GDM1 (cell line): ENCODE results near the gene PIK3R4.

Source experiments
- DNase-seq: peaks from one replicate; lab custom pipeline; 2025; lab: John Stamatoyannopoulos, UW

PIK3R4 gene

DNA sequence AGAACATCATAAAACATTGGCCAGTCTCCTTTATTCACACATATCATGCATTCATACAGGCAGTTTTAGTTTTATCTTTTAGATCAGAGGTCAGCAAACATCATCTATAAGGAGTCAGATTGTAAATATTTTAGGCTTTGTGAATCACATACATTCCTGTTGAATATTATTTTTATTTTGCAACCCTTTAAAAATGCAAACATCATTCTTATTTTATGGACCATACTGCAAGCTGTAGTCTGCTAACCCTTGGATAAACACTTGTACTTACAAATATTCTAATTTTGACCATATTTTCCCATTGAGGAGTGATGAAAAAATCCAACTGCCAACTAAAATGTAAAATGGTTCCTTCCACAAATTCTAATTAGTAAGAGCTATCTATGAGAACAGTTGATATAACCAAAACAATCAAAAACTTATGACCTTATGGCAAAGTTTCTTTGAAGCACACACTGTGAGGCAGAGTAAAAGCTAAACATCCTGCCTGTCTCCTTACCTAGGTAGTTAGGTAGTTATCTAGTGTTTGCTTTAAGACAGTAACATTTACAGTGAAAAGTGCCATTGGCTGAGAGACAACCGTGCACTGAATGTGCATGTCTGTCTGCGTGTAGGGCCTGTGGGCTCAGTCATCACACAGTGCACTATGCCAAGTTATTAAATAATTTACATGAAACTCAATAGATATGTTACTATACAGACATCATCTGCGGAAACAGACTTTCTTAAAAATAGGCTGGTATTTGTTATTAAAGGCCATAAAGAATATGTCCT, 57.7 kb downstream of the PIK3R4 start:
- no peak for DNase-seq

GRCh38 chr3:130688015-130688688, 58.5 kb downstream of the PIK3R4 start:
- DNase-seq = no peak

- no peak for DNase-seq
Observed at GRCh38 chr3:130687327-130687726, 59.3 kb downstream of the PIK3R4 start.

DNA sequence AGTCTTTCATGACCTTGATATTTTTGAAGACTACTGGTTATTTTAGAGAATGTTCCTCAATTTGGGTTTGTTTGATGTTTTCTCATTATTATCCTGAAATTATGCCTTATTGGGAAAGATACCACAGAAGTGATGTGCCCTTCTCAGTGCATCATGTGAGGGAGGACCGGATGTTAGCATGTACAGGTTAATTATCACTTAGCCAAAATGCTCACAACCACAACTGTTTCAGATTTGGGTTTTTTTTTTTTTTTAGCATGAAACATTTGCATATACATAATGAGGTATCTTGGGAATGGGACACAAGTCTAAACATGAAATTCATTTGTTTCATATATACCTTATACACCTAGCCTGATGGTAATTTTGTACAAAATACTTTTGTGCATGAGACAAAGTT, 59.8 kb downstream of the PIK3R4 start:
- no peak for DNase-seq

DNA sequence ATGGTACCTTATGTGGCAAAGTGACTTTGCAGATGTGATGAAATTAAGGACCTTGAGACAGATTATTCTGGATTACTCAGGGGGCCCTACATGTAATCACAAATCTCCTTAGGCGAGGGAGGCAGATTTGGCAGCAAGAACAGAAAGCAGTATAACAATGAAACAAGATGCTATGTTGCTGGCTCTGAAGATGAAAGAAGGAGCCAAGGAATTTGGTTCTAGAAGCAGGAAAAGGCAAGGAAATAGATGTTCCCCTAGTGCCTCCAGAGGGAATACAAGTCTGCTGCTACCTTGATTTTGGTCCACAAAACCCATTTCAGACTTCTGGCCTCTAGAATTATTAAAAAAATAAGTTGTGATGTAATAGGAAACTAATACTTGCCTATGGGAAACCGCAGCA, 64.5 kb downstream of the PIK3R4 start:
- no peak for DNase-seq

DNA sequence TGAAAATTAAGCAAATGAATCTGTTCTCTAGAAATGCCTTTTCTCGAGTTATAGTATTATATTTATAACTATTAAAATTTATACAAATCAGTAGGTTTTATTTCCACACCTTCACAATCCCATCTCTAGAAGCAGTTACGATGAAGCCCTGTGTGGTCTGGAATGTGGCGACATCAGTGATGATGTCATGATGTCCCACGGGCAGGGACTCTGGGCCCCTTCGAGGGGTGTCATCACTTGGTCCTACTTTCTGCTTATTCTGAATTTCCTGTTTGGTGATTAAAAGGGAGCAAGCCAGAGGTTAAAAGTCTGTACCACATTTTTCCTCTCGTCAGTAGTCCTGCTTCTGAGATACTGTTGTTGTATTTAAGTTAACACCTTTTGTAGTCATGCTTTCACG, 67.4 kb downstream of the PIK3R4 start:
- no peak for DNase-seq

DNA sequence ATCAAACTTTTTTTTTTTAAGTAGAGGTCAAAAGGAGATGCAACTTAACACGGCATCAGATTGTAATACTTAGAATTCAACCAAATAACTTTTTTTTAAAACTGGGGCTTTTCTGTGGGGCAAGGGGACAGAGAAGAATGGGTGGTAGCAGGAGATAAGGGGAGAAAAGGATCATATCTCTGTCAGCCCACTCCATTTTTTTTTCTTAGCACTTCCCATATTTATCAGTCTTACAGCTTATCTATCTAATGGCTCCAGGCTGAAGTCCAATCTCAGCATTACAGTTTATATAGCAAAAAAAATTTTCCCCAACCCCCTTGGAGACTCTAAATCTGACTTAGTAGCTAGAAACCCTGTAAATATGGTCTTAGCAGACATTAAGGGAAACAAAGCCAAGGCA, 69.3 kb downstream of the PIK3R4 start:
- no peak for DNase-seq

DNA sequence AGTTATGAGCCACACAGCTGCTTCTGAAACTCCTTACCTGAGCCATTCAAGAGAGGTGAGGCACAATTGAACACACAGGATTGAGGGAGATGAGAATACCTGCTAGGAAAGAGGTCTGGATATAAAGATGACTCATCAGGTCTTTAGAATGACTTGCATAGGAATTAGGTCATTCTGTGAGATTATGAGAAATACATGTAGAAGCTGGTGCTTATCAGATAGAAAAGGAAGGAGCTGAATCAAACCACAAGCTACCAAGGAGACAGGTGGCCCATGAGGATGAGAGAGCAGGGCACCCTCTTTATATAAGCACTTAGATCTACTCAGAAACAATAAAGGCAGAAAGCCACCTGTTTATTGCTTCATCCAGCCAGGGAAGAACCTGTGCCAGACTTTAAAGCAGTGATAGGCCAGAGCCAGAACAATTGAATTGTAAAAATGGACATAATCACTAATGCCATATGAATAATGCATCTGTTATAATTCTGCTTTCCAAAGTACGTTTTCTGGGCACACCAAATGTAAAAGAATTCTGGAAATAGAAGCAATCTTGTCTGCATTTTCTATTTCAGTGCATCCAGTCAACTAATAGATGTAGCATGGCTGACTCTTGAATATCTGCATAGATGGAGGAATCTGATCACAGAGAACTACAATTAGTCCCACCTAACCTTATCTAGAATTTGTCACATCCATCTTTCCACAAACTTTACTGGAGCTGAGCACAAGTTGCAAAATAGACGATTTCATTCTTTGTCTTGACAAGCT, 74.9 kb downstream of the PIK3R4 start:
- DNase-seq = no peak

DNA sequence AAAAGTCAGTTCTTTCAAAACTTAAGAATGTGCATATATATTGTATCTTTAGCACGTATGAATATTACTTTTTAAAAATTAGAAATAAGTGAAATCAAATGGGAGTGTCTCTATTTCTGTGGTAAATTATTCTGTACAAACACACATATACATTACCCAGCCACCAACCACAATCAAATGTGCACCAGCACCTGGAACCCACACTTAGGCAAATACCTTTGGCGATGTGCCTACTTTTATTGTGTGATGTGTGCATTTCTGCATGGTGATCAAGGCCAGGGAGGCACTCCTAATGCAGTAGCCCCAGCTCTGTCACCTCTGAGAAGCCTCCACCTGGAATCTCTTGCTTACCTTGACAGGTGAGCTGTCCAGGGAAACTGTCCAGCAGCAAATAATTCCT, 76.9 kb downstream of the PIK3R4 start:
- DNase-seq = no peak

- DNase-seq = no peak
Observed at GRCh38 chr3:130663092-130663491, 83.5 kb downstream of the PIK3R4 start.

GRCh38 chr3:130662501-130662996, 84.1 kb downstream of the PIK3R4 start:
- DNase-seq = no peak

- DNase-seq = no peak
Observed at GRCh38 chr3:130661140-130661891, 85.3 kb downstream of the PIK3R4 start.

DNA sequence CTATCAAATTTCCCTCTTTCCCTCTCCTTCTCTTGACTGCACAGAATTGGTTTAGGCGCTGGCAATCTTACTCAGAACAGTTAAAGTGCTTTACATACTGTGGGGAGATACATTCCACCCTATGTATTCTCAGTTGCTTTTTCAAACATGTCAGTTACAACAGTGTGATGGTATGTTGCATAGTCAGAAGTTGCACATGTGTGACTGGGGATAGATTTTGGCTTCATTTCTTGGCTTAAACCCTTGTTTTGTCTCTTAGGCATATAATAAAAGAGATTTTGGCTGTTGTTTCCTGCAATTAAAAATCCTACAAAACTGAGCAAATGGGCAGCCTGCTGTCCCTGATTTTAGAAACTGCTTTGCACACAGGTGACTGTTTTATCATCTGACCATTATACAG, 86.7 kb downstream of the PIK3R4 start:
- no peak for DNase-seq

- no peak for DNase-seq
Observed at GRCh38 chr3:130658678-130659077, 88.0 kb downstream of the PIK3R4 start.

DNA sequence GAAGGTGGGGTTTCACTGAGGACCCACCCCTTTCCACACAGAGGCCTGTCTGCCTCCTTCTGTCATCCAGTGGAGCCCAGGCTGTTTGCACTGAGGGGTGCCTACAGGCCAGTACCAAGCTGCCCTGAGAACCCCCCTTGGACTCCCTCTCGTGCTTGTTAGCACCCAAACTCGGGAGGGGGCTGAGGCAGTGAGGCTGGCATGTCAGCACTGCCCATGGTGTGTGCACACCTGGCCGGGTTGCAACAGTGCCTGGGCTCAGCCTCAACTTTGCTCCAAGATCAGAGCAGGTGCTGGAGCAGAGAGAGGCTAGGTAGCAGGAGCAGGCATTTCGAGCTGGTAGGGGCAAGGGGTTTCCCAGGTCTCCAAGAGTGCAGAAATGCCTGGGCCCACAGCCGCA, 90.0 kb downstream of the PIK3R4 start:
- DNase-seq = no peak

- DNase-seq = no peak
Observed at GRCh38 chr3:130654921-130655320, 91.7 kb downstream of the PIK3R4 start.

GRCh38 chr3:130654091-130654490, 92.5 kb downstream of the PIK3R4 start:
- DNase-seq = no peak

DNA sequence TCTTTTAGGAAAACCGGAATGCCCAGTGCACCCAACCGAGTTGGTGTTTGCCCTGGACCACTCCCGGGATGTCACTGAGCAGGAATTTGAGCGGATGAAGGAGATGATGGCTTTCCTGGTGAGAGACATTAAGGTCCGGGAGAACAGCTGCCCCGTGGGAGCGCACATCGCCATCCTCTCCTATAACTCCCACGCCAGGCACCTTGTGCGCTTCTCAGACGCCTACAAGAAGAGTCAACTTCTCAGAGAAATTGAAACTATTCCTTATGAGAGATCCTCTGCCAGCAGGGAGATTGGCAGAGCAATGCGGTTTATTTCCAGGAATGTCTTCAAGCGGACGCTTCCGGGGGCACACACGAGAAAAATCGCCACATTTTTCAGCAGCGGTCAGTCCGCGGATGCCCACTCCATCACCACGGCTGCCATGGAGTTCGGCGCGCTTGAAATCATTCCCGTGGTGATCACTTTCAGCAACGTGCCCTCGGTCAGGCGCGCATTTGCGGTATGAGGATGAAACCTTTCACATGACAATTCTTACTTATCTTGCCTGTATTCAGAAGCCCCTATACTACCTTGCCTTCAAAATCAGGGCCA, 97.5 kb downstream of the PIK3R4 start:
- no peak for DNase-seq

DNA sequence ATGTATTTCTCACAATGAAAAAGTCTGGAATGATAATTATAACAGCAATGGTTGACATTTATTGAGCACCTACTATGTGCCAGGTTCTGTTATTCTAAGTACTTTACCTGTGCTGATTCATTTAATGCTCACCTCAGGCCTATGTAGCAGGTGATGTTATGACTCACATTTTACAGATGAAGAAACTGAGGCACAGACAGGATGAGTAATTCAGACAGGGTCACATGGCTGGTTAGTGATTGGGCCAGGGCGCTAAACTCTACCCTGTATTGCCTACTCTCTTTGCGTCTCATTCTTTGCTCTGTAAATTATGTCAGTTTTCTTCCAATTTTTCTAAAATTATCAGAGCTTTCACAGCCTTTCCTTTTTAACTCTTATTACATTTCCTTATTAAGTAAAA, 98.3 kb downstream of the PIK3R4 start:
- DNase-seq = no peak

- DNase-seq = no peak
Observed at GRCh38 chr3:130645261-130645660, 101.4 kb downstream of the PIK3R4 start.

DNA sequence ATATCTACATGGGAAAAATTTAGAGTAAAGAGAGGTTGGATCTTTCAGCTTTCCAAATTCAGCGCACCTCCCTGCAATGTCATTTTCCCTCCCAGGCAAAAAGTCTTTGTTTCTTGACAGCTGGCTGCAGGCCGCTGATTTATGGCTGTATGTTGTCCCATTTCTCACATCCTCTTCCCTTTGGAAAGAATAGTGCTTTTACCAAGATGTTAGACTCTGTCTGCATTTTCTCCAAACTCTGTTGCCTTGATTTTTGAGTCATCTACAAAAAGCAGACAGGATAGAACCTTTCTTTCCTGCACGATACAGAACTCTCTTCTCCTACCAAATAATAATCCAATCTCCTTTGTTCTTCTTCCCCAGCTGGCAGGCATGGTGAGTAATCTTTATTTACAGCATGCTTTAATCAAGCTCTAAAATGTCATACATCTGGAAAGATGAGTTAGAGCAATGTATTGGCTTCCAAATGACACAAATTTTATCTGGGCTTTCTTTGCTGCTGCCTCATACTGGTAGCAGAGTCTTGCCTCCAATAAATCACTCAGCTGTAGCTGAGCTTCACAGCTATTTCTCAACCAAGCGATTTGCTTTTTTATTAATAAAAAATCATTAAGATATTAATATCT, 101.9 kb downstream of the PIK3R4 start:
- no peak for DNase-seq
